Activated CD4-positive, alpha-beta T cell treated with anti-CD3 and anti-CD28 coated beads, Interleukin-2, Interleukin-6, amounts not matched to agents 100 ng/mL and 50 ng/mL, durations not matched to agents 16 hours and 8 hours (primary cell): ENCODE measurements around the gene FKBP7.
A peak's percentile ranks its signal among the peaks of the same experiment; 100 is the strongest.
"Not testable (repeated sequence)": the region's sequence is repeated elsewhere in the genome, so short reads cannot be mapped to it uniquely, and the experiment has no call there.

Source experiments
- DNase-seq: peaks from one replicate; pipeline ENCODE4 v3.0.0-alpha.2; 2020

Gene FKBP7

DNA sequence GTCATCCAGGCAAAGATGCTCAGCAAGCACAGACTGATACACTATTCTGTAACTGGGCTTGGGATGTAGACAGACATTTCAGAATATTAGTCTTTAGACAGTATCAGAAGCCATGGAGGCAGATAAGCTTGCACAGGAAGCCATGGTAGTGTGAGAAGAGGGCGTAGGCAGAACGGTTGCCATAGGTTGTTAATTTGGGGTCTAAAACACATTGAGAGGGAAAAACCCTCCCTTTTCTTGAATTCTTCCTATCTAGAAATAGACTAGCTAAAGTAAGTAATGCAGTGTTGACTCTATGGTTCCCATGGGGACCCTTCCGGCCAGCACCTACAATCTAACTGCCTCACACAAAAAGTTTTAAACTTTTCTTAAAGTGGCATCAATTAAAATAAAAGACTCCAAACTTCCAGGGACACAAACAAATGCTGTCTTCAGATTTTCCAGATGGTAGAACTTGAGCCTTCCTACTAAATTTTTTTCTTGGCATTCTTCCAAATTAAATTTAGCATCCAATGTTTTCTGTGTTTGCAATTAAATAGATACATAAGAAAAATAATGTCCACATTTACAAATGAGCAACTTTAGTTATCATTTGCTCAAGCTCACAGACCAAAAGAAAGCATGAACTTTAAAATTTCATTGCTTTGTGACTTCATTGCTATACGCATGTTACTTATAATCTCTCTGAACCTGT, 29.3 kb downstream of the FKBP7 start:
- DNase-seq = no peak

DNA sequence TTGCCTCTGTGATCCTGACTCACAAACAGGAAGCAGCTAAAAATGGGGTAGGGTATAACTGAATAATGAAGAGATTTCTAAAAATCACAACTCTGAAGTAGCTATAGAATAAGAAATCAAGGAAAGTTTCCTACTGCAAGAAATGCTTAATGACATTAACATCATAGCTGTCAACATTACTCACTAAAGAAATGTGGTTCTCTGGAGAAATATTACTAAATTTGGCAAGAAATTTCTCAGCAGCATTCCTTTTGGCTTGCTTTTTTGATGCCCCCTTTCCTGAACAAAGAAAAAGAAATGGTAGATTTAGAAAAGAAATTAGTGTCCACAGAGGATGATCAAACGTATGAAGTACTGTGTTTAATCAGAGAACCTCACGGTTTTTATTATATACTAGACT, 37.0 kb downstream of the FKBP7 start:
- no peak for DNase-seq

DNA sequence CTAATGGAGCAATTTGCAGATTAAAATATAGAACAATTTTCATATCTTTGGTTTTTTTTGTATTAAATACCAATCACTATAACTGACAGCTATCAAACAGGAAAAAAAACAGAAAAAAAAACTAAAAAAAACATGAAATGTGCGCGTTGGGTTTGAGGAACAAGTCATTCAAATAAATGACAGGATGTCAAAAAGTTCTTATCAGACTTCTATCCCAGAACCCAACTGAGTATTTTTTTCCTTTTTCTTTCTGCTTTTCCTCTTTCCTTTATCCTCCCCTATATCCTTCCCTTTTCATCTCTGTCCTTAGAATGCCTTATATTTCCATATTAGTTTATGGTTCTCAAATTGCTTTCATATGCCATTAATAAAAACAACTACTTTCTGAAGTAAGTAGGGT, 41.7 kb downstream of the FKBP7 start:
- no peak for DNase-seq

DNA sequence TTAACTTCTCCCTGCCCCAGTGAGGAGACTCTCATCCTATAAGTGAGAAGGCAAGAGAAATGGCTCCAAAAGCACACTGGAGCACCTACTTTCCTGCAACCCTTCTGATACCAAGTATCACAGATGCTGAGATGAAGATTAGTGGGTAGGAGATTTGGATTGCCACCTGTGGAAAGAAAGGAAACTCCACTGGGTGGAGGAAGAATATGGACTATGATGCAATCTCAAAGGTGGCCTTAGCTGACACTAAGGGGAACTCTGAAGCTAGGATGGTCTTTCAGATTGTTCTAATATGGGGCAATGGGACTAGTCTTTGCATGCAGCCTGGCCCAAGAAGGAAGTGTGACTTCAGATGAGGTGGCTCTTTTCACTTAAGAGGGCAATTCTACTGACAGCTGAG, 49.1 kb downstream of the FKBP7 start:
- DNase-seq = no peak

DNA sequence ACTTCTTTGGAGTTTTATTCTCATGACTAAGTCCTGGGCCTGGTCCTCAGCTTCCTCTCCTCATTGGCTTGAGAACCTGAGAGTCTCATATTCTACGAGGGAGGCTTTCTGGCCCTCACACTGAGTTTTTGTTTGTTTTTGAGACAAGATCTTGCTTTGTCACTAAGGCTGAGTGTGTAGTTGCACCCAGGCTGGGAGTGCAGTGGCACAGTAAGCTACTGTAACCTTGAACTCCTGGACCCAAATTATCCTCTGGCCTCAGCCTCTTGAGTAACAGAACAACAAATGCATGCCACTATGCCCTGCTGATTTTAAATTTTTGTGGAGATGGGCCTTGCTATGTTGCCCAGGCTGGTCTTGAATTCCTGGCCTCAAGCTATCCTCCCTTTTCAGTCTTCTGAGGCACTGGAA, 50.0 kb downstream of the FKBP7 start:
- no peak for DNase-seq

DNA sequence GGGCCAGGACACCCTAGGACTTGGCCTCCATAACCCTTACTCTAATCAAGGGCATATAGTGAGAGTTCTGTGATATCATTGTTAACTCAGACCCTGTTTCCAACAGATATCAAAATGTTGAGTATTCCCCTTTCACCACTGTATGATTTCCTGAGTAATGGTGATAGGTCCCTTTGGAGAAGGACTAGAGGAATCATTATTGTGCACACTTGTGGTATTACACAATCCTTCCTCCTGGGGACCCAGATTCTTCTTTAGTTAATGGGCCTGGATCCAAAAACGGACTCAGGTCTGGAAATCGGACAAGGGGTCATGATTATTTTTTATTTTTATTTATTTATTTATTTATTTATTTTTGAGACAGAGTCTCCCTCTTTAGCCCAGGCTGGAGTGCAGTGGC, 50.9 kb downstream of the FKBP7 start:
- no peak for DNase-seq

DNA sequence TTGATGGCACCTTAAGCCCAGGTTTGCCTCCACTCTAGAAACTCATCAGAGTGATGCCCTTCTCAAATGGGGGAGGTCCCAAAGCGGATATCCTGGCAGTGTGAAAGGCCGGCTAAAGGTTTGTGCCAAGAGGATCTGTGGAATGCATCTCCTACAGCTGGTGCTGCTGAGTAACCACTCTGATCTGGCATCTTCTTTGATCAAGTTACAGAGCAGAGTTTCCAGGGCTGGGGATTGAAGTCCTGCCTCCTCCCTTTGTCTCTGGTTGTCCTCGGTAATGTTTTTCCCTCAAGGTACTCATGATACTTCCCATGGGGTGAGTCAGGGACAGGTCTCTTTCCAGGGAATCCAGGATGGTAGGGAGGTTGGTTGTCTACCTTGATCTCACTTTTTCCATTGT, 52.0 kb downstream of the FKBP7 start:
- DNase-seq = no peak

DNA sequence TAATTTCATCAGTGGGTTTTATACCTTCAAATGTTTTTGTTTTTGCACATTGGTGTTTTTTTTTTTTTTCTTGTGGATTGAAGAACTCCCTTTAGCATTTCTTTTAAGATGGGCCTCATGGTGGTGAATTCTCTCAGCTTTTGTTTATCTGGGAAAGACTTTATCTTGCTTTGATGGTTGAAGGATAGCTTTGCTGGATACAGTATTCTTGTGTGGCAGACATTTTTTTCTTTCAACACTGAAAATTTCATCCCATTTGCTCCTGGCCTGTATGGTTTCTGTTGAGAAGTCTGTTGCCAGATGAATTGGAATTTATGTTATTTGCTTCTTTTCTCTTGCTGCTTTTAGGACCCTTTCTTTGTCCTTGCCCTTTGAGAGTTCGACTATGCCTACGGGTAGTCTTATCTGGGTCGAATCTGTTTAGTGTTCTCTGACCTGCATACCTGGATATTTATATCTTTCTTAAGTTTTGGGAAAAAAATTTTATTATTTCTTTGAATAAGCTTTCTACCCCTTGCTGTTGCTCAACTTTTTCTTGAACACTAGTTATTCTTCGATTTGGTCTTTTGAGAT, 53.1 kb downstream of the FKBP7 start:
- no peak for DNase-seq

DNA sequence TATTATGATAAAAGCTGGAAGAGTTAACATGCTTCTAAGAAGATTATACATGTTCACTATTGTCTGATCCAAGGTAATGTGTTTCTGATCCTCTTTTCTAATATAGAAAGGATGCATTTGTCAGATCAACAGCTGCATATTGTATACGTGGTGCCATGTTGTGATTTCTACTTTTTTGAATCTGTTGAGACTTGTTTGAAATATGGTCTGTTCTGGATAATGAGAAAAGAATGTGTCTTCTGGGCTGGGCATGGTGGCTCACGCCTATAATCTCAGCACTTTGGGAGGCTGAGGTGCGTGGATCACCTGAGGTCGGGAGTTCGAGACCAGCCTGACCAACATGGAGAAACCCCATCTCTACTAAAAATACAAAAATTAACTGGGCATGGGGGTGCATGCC, 54.7 kb downstream of the FKBP7 start:
- not testable (repeated sequence) for DNase-seq

DNA sequence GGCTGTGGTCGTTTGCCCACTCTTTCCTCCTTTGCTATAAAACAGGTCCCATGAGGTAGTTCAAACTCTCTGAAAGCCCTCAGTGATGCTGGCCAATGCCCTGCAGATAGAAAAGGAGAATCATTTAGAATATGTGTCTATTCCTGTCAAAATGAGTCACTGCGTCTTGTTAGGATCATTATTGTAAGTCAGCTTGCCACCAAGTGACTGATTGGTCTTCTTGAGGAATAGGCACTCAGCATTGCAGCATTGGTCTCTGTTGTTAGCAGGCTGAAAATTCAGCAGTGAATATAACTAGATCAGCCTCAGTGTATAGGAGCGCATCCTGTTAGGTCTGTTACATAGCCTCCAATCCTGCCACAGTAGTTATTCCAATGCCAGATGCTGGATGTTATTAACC, 56.3 kb downstream of the FKBP7 start:
- no peak for DNase-seq

DNA sequence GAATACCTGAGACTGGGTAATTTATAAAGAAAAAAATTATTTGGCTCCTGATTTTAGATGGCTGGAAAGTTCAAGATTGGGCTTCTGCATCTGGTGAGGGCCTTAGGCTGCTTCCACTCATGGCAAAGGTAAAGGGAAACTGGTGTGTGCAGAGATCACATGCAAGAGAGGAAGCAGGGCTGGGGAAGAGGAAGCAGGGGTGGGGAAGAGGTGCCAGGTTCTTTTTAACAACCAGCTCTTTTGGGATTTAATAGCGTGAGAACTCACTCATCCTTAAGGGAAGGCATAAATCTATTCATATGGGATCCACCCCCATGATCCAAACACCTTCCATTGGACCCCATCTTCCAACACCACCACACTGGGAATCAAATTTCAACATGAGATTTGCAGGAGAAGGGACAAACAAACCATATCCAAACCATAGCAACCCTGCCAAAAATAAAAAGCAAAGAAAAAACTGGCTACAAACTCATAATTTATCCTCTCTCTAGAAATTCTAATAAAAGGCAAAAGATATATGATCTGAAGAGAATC, 57.9 kb downstream of the FKBP7 start:
- no peak for DNase-seq

DNA sequence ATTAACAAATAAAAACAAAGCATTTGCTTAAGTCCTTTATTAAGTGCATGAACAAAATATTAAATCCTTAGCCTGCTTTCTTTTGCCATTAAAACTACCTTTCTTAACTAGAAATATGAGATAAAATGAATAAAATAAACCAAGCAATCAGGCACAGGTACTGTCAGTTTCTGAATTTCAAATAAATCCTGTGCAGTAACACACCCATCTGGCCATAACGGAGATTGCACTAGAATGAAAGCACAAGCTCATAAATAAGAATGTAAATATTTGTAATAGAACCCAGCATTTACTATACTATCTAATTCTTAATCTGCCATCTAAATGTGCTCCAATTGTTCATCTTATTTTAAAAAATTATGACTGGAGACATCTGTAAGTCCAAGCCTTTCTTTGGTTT, 59.3 kb downstream of the FKBP7 start:
- no peak for DNase-seq

DNA sequence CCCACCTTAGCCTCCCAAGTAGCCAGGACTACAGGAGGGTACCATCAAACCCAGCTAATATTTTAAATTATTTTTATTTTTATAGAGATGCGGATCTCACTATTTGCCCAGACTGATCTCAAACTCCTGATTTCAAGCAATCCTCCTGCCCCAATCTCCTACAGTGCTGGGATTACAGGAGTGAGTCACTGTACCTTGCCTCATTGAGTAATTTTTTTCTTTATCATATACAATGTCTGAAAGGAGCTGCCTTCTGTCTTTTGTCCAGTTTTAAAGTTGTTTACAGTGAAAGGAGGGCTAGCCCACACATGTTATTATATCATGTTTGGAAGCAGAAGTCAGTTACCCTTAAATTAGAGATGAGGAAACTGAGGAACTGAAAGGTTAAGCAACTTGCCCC, 60.0 kb downstream of the FKBP7 start:
- no peak for DNase-seq

DNA sequence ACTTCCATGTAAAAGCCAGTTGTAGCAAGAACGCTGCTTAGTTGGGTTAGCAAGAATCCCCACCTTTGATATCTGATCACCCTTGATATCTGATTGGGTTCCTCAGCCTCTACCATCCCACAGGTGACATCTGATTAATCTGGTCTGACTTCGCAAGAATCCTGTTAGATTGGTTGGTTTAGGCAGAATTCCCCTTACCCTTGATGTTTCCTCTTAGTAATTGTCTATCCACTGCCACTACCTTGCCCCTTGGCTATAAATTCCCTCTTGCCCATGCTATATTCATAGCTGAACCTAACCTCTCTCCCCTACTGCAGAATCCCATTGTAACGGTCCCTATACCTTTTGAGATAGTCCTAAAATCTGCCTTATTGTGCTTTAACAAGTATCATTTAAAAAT, 60.5 kb downstream of the FKBP7 start:
- DNase-seq = no peak

DNA sequence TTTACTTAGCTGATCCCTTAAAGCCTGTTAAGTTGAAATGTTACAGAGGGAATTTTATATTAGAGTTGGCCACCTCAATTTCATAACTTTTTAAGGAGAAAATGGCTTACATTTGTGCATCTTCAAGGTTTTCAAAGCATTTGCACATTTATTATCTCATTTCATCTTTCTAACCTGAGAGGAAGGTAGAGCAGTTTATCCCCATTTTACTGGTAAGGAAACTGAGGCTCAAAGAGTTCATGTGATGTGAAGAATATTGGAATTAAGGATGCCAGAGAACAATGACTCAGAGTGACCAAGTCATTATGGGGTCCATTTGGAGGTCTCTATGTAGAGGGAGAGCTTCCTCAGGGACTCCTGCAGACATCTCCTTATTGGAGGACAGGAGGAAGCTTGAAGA, 62.4 kb downstream of the FKBP7 start:
- no peak for DNase-seq

DNA sequence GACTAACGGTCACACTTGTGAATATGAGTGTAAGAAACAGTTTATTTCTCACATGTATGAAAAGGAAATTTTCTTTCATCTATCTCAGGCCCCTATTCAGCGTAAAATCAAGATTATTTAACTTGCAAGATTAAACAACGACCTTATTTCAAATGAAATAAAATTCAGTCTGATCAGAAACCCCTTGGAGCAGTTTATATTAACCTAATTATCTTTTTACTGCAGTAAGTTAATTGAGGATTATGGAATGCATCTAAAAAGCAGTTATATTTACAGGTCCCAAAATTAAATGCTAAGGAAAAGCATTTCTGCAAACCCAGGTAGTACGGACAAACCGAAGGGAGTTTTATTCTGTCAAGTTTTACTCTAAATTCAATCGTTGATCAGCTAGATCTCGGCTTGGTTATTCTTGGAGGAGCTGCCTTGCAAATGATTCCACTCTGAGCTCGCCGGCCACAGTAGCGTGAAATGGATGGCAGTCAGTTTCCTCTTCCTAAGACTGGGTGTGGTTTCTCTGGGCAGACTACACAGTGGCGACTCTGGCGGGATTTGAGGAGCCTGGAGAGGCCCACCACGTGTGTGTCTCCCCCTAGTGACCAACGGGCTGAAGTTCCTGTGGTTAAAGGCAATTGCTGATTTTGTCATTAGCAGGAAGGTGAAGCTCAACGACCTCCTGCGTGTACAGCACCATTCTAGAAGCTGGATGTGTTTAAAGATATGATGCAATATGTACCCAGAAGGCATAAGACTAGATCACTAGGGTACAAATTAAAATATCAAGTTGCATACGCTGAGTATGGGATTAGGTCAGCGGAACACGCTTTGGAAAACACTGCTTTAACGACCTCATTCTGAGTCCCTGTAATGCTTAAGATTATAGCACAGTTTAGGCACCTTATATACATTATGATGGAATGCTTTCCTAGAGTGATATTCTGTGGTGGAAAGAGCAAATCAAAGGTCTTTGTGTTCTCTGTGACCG, 63.8 kb downstream of the FKBP7 start:
- DNase-seq = peak; percentile 96
